Smooth muscle cell (in vitro differentiated cells): ENCODE data around the gene RNF213. TPM values are rescaled to one million over a fixed set of nuclear protein-coding genes. Genes with fewer than 3 reads are reported as not detected.

Source experiments
- DNase-seq: peaks from one replicate; lab custom pipeline; 2025; ENCODE audit not compliant: unreplicated experiment; lab: John Stamatoyannopoulos, UW
- H2AFZ ChIP-seq: fragments of 200-600 bp; sonication (generic); 2 replicates; pipeline ENCODE4 v1.6.0; 2016; ENCODE audit warnings: antibody characterized with exemption, low read depth, mild to moderate bottlenecking
- H3F3A ChIP-seq: fragments of 200-600 bp; sonication (generic); 2 replicates; pipeline ENCODE4 v1.6.0; 2017; ENCODE audit warnings: antibody characterized with exemption, low read depth
- H3K27ac ChIP-seq: fragments of 200-600 bp; sonication (generic); 2 replicates; pipeline ENCODE4 v1.5.1; 2016; ENCODE audit warnings: low read depth, mild to moderate bottlenecking
- H3K27me3 ChIP-seq: fragments of 200-600 bp; sonication (generic); 2 replicates; pipeline ENCODE4 v1.6.1; 2016; ENCODE audit warnings: low read depth, mild to moderate bottlenecking
- H3K36me3 ChIP-seq: fragments of 200-600 bp; sonication (generic); 2 replicates; pipeline ENCODE4 v1.5.1; 2016; ENCODE audit warnings: low read depth
- H3K4me1 ChIP-seq: fragments of 200-600 bp; sonication (generic); 2 replicates; pipeline ENCODE4 v1.5.1; 2016; ENCODE audit warnings: low read depth
- H3K4me2 ChIP-seq: fragments of 200-600 bp; sonication (generic); 2 replicates; pipeline ENCODE4 v1.6.0; 2016; ENCODE audit warnings: mild to moderate bottlenecking
- H3K4me3 ChIP-seq: fragments of 200-600 bp; sonication (generic); 2 replicates; pipeline ENCODE4 v1.5.1; 2016; ENCODE audit warnings: mild to moderate bottlenecking
- H3K79me2 ChIP-seq: fragments of 200-600 bp; sonication (generic); 2 replicates; pipeline ENCODE4 v1.6.0; 2016; ENCODE audit warnings: low read depth, mild to moderate bottlenecking
- H3K9ac ChIP-seq: fragments of 200-600 bp; sonication (generic); 2 replicates; pipeline ENCODE4 v1.6.0; 2016; ENCODE audit warnings: low read depth
- H3K9me3 ChIP-seq: fragments of 200-600 bp; sonication (generic); replicated peaks from 2 replicates; pipeline ENCODE4 v1.5.1; 2016; ENCODE audit warnings: low read depth
- H4K20me1 ChIP-seq: fragments of 200-600 bp; sonication (generic); 2 replicates; pipeline ENCODE4 v1.6.0; 2016; ENCODE audit warnings: low read depth
- CTCF ChIP-seq: fragments of 200-600 bp; sonication (generic); IDR thresholded peaks from 2 replicates; pipeline ENCODE4 v1.5.1; 2017; ENCODE audit warnings: borderline replicate concordance, mild to moderate bottlenecking, antibody characterized with exemption; ENCODE audit not compliant: insufficient read depth, poor library complexity, severe bottlenecking
- WGBS: methylation state at CpG from one replicate; pipeline ENCODE4 v1.1.7; 2016; ENCODE audit warnings: low lambda C conversion rate; 5-methylcytosine and 5-hydroxymethylcytosine counted together
- polyA plus RNA-seq: library from polyadenylated mRNA; unstranded; fragments of >200 nt; fragmentation: Nextera tagmentation; extraction: Ambion mirVana; gene quantifications from 2 replicates; pipeline ENCODE4 v1.2.1, GENCODE V29; 2016
- total RNA-seq: library from RNA; depleted of rRNA; stranded (reverse); fragments of >200 nt; gene quantifications from 2 replicates; pipeline ENCODE4 v1.2.3, GENCODE V29; 2014

RNF213 gene
- total and polyA plus RNA-seq, 2 experiments from 2014 or later = 12.8 to 43.0 TPM

- no peaks in the 10 kb centered on the region for H3F3A ChIP-seq
- no peak for DNase-seq
- H2AFZ ChIP-seq = no peak overlapping the region
- H3K79me2 ChIP-seq = no peaks in the 10 kb centered on the region
- H3K27me3 ChIP-seq = no peaks in the 10 kb centered on the region
- H4K20me1 ChIP-seq = no peaks in the 10 kb centered on the region
- no peaks in the 10 kb centered on the region for H3K4me1 ChIP-seq
- no peak overlapping the region for H3K27ac ChIP-seq
- no peak overlapping the region for H3K4me2 ChIP-seq
- no peaks in the 10 kb centered on the region for H3K9me3 ChIP-seq
- no peak overlapping the region for H3K4me3 ChIP-seq
- 86% methylated on average over 29 of the region's 29 CpGs for WGBS
- peaks cover 29% of the 10 kb centered on the region for H3K36me3 ChIP-seq
- peak; percentile 35 for TF ChIP-seq CTCF
- H3K9ac ChIP-seq = no peak overlapping the region
Measured at GRCh38 chr17:80364091-80364691, 103.5 kb downstream of the RNF213 start.

GRCh38 chr17:80365001-80365965, 104.6 kb downstream of the RNF213 start:
- Histone ChIP-seq H3K36me3 (peaks cover 29% of the 10 kb centered on the region), H3K4me2 (no peak overlapping the region), H3K9ac (no peak overlapping the region), H3K27ac (no peak overlapping the region), H3K9me3 (no peaks in the 10 kb centered on the region), H4K20me1 (no peaks in the 10 kb centered on the region), H2AFZ (no peak overlapping the region), H3F3A (no peaks in the 10 kb centered on the region), H3K79me2 (no peaks in the 10 kb centered on the region), H3K27me3 (no peaks in the 10 kb centered on the region), H3K4me1 (no peaks in the 10 kb centered on the region), H3K4me3 (no peak overlapping the region)
- WGBS = 90% methylated on average over 29 of the region's 29 CpGs
- DNase-seq = no peak
- TF ChIP-seq CTCF = no peak

DNA sequence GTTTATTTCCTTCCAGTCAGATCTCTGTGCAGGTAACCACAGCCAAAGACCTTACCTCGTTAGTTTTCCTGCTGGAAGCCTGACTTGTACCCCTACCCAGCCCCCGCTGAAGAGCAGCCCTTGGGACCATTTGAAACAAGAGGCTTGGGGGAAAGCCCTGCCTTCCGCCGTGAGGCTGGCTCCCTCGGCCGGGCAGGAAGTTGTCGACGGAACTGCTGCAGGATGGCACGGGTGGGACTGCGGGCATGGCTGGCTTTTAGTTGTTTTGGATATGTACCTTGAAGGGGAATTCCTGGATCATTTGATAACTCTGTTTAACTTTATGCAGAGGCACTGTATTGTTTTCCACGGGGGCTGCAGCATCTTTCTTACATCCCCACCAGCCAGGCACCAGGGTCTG, 105.3 kb downstream of the RNF213 start:
- H2AFZ ChIP-seq = no peak overlapping the region
- no peak overlapping the region for H3K9ac ChIP-seq
- 96% methylated on average over 11 of the region's 11 CpGs for WGBS
- no peak overlapping the region for H3K4me2 ChIP-seq
- TF ChIP-seq CTCF = no peak
- no peaks in the 10 kb centered on the region for H3F3A ChIP-seq
- H3K4me3 ChIP-seq = no peak overlapping the region
- no peak for DNase-seq
- no peaks in the 10 kb centered on the region for H3K79me2 ChIP-seq
- H3K9me3 ChIP-seq = no peaks in the 10 kb centered on the region
- H3K36me3 ChIP-seq = peaks cover 30% of the 10 kb centered on the region
- H4K20me1 ChIP-seq = no peaks in the 10 kb centered on the region
- H3K27me3 ChIP-seq = no peaks in the 10 kb centered on the region
- no peak overlapping the region for H3K27ac ChIP-seq
- no peaks in the 10 kb centered on the region for H3K4me1 ChIP-seq
